Kidney (tissue), 14 donors: ENCODE results near the gene ARFRP1. TPM values are rescaled to one million over a fixed set of nuclear protein-coding genes. Genes with fewer than 3 reads are reported as not detected.

ENCODE experiments used
- DNase-seq, 5 donors: peaks; one replicate each; pipeline ENCODE4 v3.0.0-alpha.2; 2013 to 2020
- FAIRE-seq: peaks from 2 replicates; lab custom pipeline; 2012; peaks lifted over from hg19 to GRCh38; lab: Jason Lieb, UNC
- H3K27ac ChIP-seq, 2 donors: one replicate each; pipeline ENCODE4 v1.7.0; 2013; ENCODE audit warnings: low read depth in 2 of 2, low read length in 2 of 2, inconsistent platforms in 1 of 2
- H3K27me3 ChIP-seq: one replicate; pipeline ENCODE4 v1.7.1; 2013; ENCODE audit warnings: low read length, inconsistent platforms; ENCODE audit not compliant: control insufficient read depth, insufficient read depth
- H3K36me3 ChIP-seq, 3 donors: one replicate each; pipeline versions ENCODE4 v1.7.0 to v1.7.1; 2013; ENCODE audit warnings: low read length in 3 of 3, control low read depth in 1 of 3, inconsistent platforms in 1 of 3; ENCODE audit not compliant: insufficient read depth in 3 of 3, control insufficient read depth in 2 of 3
- H3K4me1 ChIP-seq, 3 donors: one replicate each; pipeline versions ENCODE4 v1.7.0 to v1.7.1; 2013; ENCODE audit warnings: low read length in 3 of 3, inconsistent platforms in 1 of 3, low read depth in 1 of 3; ENCODE audit not compliant: control insufficient read depth in 2 of 3, insufficient read depth in 2 of 3
- H3K4me3 ChIP-seq, 3 donors: one replicate each; pipeline versions ENCODE4 v1.7.0 to v1.8.1; 2013; ENCODE audit warnings: low read length in 3 of 3, control low read depth in 1 of 3, inconsistent platforms in 1 of 3
- H3K9ac ChIP-seq, 3 donors: one replicate each; pipeline versions ENCODE4 v1.7.0 to v1.7.1; 2013; ENCODE audit warnings: low read length in 3 of 3, control low read depth in 1 of 3, inconsistent platforms in 1 of 3
- H3K9me3 ChIP-seq, 3 donors: one replicate each; pipeline versions ENCODE4 v1.7.0 to v1.7.1; 2013; ENCODE audit warnings: low read length in 3 of 3, control low read depth in 1 of 3, inconsistent platforms in 1 of 3; ENCODE audit not compliant: control insufficient read depth in 2 of 3, insufficient read depth in 1 of 3
- intact Hi-C: fragments of 100-400 bp; cut with DNase I; formaldehyde crosslinking; loops from one replicate; pipeline ENCODE4 v1.11.1; 2022
- polyA plus RNA-seq: library from polyadenylated mRNA; stranded (reverse); fragments of 350-450 nt; fragmentation: Illumina TruSeq; extraction: RNeasy Lipid Tissue Mini Kit (QIAGEN cat#74804); gene quantifications from one replicate; pipeline ENCODE4 v1.2.3, GENCODE V29; 2014; ENCODE audit warnings: low read depth, low replicate concordance; ENCODE audit not compliant: insufficient read depth
- total RNA-seq: library from RNA; stranded (reverse); fragmentation: NEBNext Ultra II Directional; extraction: Animal tissue kit (Norgen Biotek cat#: 25700); gene quantifications from one replicate; pipeline ENCODE4 v1.2.1, GENCODE V29; 2021
- TF ChIP-seq, protein P1 (sequence below): IDR thresholded peaks from 3 replicates; pipeline ENCODE4 v1.5.1; 2012; ENCODE audit warnings: mild to moderate bottlenecking, moderate library complexity, borderline replicate concordance; ENCODE audit not compliant: insufficient read depth; ENCODE audit errors: extremely low read depth
- donor health status: control.
- donor health status: control.
- donor health status: control.
- donor health status: control.
- donor health status: control.
- donor health status: DM: yes; HTN: yes; CAD: no.
- donor health status: Normal renal cell carcinoma (clear cell type).

The ARFRP1 gene
- total and polyA plus RNA-seq, 2 donors from 2014 or later: 60.6 to 71.2 TPM

GRCh38 chr20:63701051-63701328 lies 6.8 kb downstream of the ARFRP1 start:
- DNase-seq (peak in 1 of 5 donors; percentile 74), FAIRE-seq (no peak)
- H3K27me3 ChIP-seq: no peaks in the 10 kb centered on the region
- intact Hi-C loops: no loop called here
- peaks cover 2 to 23% (median 11%) of the 10 kb centered on the region in 3 donors for H3K36me3 ChIP-seq
- H3K4me3 ChIP-seq: no peak overlapping the region
- H3K27ac ChIP-seq: no peak overlapping the region
- TF ChIP-seq, protein P1, sequence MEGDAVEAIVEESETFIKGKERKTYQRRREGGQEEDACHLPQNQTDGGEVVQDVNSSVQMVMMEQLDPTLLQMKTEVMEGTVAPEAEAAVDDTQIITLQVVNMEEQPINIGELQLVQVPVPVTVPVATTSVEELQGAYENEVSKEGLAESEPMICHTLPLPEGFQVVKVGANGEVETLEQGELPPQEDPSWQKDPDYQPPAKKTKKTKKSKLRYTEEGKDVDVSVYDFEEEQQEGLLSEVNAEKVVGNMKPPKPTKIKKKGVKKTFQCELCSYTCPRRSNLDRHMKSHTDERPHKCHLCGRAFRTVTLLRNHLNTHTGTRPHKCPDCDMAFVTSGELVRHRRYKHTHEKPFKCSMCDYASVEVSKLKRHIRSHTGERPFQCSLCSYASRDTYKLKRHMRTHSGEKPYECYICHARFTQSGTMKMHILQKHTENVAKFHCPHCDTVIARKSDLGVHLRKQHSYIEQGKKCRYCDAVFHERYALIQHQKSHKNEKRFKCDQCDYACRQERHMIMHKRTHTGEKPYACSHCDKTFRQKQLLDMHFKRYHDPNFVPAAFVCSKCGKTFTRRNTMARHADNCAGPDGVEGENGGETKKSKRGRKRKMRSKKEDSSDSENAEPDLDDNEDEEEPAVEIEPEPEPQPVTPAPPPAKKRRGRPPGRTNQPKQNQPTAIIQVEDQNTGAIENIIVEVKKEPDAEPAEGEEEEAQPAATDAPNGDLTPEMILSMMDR: no peak
- no peaks in the 10 kb centered on the region for H3K9me3 ChIP-seq
- H3K9ac ChIP-seq: no peak overlapping the region
- H3K4me1 ChIP-seq: peaks cover 0 to 14% (median 0%) of the 10 kb centered on the region in 3 donors

DNA sequence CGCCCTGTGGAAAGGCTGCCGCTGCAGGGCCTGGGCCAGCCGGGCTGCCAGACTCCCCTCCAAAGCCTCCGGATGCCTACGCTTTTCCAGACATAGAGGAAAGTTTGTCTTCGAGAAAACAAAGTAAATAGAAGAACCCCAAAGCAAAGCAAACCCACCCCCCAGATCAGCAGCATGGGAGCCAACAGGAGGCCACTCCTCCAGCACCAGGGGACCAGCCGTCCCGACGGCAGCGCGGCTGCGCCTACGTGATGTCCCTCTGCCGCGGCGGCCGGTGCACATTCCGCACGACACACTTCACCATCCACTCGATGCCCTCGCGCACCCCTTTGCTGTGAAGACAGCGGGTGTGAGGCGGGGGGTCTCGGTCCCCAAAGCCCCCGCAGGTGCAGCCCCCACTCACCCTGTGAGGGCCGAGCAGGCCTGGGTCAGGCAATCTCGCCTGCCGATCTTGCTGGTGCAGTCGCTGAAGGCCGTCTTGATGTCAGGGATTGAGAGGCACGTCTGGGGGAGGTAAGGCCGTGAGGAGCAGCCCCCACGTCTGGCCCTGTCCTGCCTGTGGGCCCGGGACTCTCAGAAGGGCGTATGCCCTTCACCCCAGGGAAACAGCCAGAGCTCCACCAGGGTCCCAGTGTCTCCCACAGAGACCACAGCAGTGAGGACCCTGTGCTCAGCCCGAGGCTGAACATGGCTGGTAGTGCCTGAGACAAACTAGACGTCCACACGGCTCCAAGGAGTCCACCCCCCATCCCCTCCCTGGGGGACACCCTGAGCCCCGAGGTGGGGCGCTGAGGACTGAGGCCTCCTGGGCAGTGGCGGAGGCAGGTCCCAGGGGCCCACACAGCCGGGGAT lies 7.4 kb downstream of the ARFRP1 start:
- H3K27me3 ChIP-seq: no peaks in the 10 kb centered on the region
- H3K36me3 ChIP-seq: peaks cover 0 to 18% (median 11%) of the 10 kb centered on the region in 3 donors
- TF ChIP-seq, protein P1: no peak
- peaks cover 0 to 14% (median 0%) of the 10 kb centered on the region in 3 donors for H3K4me1 ChIP-seq
- H3K27ac ChIP-seq: no peak overlapping the region
- peak overlapping the region in 1 of 3 donors; percentile 7 for H3K9ac ChIP-seq
- intact Hi-C loops: no loop called here
- H3K9me3 ChIP-seq: no peaks in the 10 kb centered on the region
- H3K4me3 ChIP-seq: no peak overlapping the region
- peak in 2 of 5 donors; percentile 39 to 78 for DNase-seq
- FAIRE-seq: no peak

- intact Hi-C loops: no loop called here
- Histone ChIP-seq H3K36me3 (peaks cover 0 to 11% (median 3%) of the 10 kb centered on the region in 3 donors), H3K27ac (peak overlapping the region in 1 of 2 donors; percentile 32), H3K9ac (peak overlapping the region in 1 of 3 donors; percentile 7), H3K4me3 (no peak overlapping the region), H3K4me1 (peaks cover 0 to 14% (median 0%) of the 10 kb centered on the region in 3 donors), H3K27me3 (no peaks in the 10 kb centered on the region), H3K9me3 (no peaks in the 10 kb centered on the region)
- TF ChIP-seq, protein P1: no peak
- peak in 2 of 5 donors; percentile 63 to 82 for DNase-seq
- FAIRE-seq: no peak
Measured at GRCh38 chr20:63699466-63700198, 8.1 kb downstream of the ARFRP1 start.
